Stimulated activated CD4-positive, alpha-beta T cell treated with anti-CD3 and anti-CD28 coated beads, Interleukin-15, amount 100 ng/mL, for 1 hour (primary cell): ENCODE measurements around the gene PPP2R5E.
"Not testable (repeated sequence)": the region's sequence is repeated elsewhere in the genome, so short reads cannot be mapped to it uniquely, and the experiment has no call there.

ENCODE experiments used
- DNase-seq, 2 donors: peaks; one replicate each; pipeline ENCODE4 v3.0.0-alpha.2; 2020; ENCODE audit warnings: low read depth in 1 of 2, low spot score in 1 of 2

PPP2R5E gene

GRCh38 chr14:63522511-63522910, 20.7 kb downstream of the PPP2R5E start:
- DNase-seq, result not testable (repeated sequence)

- DNase-seq, result no peak
Measured at GRCh38 chr14:63517354-63517753, 25.8 kb downstream of the PPP2R5E start.

GRCh38 chr14:63515240-63515639, 27.9 kb downstream of the PPP2R5E start:
- DNase-seq, result no peak

- no peak for DNase-seq
Measured at GRCh38 chr14:63513756-63514155, 29.4 kb downstream of the PPP2R5E start.

- DNase-seq, result no peak
Measured at GRCh38 chr14:63512861-63513260, 30.3 kb downstream of the PPP2R5E start.

- no peak for DNase-seq
Measured at GRCh38 chr14:63510538-63510937, 32.6 kb downstream of the PPP2R5E start.

- DNase-seq, result no peak
Measured at GRCh38 chr14:63508033-63508432, 35.1 kb downstream of the PPP2R5E start.

- no peak for DNase-seq
Measured at GRCh38 chr14:63504648-63505047, 38.5 kb downstream of the PPP2R5E start.

GRCh38 chr14:63501429-63501828, 41.7 kb downstream of the PPP2R5E start:
- DNase-seq, result no peak

GRCh38 chr14:63499701-63500250, 43.4 kb downstream of the PPP2R5E start:
- DNase-seq, result no peak

- DNase-seq, result no peak
Measured at GRCh38 chr14:63496837-63497400, 46.3 kb downstream of the PPP2R5E start.

- no peak for DNase-seq
Measured at GRCh38 chr14:63493246-63493645, 49.9 kb downstream of the PPP2R5E start.

GRCh38 chr14:63492391-63492790, 50.8 kb downstream of the PPP2R5E start:
- DNase-seq, result no peak

- no peak for DNase-seq
Measured at GRCh38 chr14:63487724-63488123, 55.5 kb downstream of the PPP2R5E start.

GRCh38 chr14:63486738-63487137, 56.4 kb downstream of the PPP2R5E start:
- no peak for DNase-seq

GRCh38 chr14:63483315-63483714, 59.9 kb downstream of the PPP2R5E start:
- DNase-seq, result no peak

GRCh38 chr14:63480599-63480998, 62.6 kb downstream of the PPP2R5E start:
- no peak for DNase-seq

GRCh38 chr14:63478437-63478852, 64.7 kb downstream of the PPP2R5E start:
- DNase-seq, result no peak

- no peak for DNase-seq
Measured at GRCh38 chr14:63478010-63478409, 65.2 kb downstream of the PPP2R5E start.

GRCh38 chr14:63477556-63477955, 65.6 kb downstream of the PPP2R5E start:
- no peak for DNase-seq

GRCh38 chr14:63475761-63476160, 67.4 kb downstream of the PPP2R5E start:
- no peak for DNase-seq

- DNase-seq, result no peak
Measured at GRCh38 chr14:63474844-63475243, 68.3 kb downstream of the PPP2R5E start.

GRCh38 chr14:63474111-63474510, 69.1 kb downstream of the PPP2R5E start:
- DNase-seq, result no peak
